GM19463 (cell line): ENCODE data around the gene TRIM58.

Experiments
- ATAC-seq: cut with Tn5 transposase; IDR thresholded peaks from one replicate; pipeline ENCODE4 v1.9.1; 2021; ENCODE audit warnings: mild to moderate bottlenecking, moderate library complexity; ENCODE audit not compliant: unreplicated experiment

TRIM58 gene

GRCh38 chr1:247884797-247885413 is 27.9 kb downstream of the TRIM58 start:
- ATAC-seq = no peak

DNA sequence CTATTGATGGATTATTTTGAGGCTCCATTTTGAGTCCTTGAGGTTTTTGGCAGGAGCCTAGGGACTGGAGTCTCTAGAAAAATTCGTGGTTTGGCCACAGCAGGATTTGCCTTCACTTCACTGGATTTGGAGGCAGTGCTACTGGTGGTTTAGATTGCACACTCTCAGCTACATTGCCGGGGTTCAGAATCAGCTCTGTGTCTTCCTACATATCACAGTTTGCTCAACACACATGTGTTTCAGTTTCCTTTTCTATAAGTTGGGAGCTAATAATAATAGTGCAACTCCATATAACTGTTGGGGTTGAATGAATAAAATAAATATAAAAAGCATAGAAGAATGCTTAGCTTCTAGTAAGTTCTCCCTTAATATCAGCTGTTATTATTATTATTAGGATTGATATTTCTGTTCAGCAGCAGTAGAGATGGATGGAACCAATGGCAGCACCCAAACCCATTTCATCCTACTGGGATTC is 38.2 kb downstream of the TRIM58 start, which contains the start of gene OR2W3:
OR2W3 (plus strand) TSS at position 425 of the 475 bp plus-strand sequence; CDS start at position 425, 0 bp downstream.
- ATAC-seq = no peak

DNA sequence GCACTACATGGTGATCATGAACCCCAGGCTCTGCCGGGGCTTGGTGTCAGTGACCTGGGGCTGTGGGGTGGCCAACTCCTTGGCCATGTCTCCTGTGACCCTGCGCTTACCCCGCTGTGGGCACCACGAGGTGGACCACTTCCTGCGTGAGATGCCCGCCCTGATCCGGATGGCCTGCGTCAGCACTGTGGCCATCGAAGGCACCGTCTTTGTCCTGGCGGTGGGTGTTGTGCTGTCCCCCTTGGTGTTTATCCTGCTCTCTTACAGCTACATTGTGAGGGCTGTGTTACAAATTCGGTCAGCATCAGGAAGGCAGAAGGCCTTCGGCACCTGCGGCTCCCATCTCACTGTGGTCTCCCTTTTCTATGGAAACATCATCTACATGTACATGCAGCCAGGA is 39.0 kb downstream of the TRIM58 start:
- no peak for ATAC-seq

DNA sequence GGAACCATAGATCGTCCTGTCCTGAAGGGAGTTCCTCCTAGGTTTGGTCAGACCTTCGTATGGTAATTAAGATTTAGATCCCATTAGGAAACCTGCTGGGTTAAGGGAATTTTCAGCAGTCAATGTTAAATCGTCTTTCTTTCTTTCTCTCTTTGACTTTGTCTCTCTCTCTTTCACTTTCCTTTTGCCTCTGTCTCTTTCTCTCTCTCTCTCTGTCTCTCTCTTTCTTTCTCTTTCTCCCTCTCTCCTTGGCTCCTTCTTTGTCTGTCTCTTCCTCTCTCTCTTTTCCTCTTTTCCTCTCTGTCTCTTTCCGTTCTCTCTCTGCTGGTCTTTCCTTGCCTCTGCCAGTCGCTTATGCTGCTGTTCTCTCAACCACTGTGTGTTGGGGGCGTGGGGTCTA is 47.1 kb downstream of the TRIM58 start:
- ATAC-seq = no peak

DNA sequence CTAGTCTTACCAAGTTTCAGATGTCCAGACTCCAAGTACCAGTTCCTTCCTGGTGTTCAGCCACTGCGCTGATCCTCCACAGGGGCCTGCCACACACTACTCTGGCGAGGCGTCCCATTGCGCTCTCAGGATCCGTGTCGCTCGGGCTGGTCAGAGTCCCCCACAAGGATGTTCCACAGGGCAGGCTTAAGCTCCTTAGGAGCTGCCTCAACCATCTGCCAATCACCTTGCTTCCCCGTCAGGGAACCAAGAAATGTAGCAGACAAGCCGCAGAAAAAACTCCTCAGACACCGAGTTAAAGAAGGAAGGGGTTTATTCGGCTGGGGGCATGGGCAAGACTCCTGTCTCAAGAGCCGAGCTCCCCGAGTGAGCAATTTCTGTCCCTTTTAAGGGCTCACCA is 48.2 kb downstream of the TRIM58 start:
- no peak for ATAC-seq

- no peak for ATAC-seq
Measured at GRCh38 chr1:247905910-247906503, 49.0 kb downstream of the TRIM58 start.

- no peak for ATAC-seq
Measured at GRCh38 chr1:247906504-247907047, 49.6 kb downstream of the TRIM58 start.

DNA sequence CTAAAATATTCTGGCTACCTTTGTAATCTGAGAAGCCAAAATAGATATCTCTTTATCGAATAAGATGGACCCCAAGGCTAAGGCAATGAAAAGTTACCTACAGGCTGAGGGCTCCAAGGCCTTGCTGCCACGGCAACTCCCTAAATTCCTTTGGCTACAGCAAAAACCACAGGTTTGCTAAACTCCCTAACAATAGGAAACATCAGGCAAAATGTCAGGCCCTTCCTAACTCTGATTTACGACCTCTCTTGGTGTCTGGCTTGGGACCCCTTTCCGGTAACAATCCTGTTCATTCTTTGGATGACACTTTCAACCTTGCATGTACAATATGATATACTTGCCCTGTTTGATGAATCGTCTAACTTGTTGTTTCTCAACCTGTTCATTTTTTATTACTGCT is 51.8 kb downstream of the TRIM58 start:
- ATAC-seq = no peak

GRCh38 chr1:247913786-247914185 is 56.8 kb downstream of the TRIM58 start:
- ATAC-seq = no peak

GRCh38 chr1:247914941-247915662 is 58.1 kb downstream of the TRIM58 start:
- ATAC-seq = no peak

- ATAC-seq = no peak
Measured at GRCh38 chr1:247919952-247920351, 63.0 kb downstream of the TRIM58 start, which contains the start of gene OR2T8. TSS of gene OR2T8 (plus strand) at chr1:247920252. CDS start at chr1:247921018, 766 bp downstream.

- ATAC-seq = no peak
Measured at GRCh38 chr1:247923941-247924340, 67.0 kb downstream of the TRIM58 start.

DNA sequence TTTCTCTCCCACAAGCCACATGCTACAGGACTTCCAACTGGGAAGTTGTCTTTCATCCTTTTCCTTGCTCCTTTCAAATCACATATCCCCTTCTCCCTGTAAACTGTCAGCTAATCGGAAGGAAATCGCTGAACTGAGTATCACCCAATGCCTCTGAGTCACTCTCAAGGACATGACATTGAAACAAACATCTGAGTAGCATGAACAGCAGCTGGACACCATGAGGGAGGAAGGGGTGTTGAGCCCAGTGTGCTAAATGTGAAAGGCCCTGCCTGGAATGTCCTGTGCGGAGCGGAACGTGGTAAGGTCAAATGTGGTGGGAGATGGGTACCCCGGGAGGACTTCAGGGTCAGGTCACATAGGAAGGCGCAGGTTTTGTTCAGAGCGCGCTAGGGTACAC is 67.9 kb downstream of the TRIM58 start, which contains the start of gene OR2AJ1:
OR2AJ1 (plus strand) TSS at position 22 of the 400 bp plus-strand sequence. CDS start 8,880 bp downstream, outside the sequence.
- no peak for ATAC-seq
